CD4-positive, CD25-positive, alpha-beta regulatory T cell (primary cell): ENCODE data around the gene SLC23A2. TPM values are rescaled to one million over a fixed set of nuclear protein-coding genes. Genes with fewer than 3 reads are reported as not detected.

ENCODE experiments used
- ATAC-seq, 2 donors: fragments of 150-1000 bp; cut with Tn5 transposase; one replicate each; pipeline ENCODE4 v1.10.0; 2021; ENCODE audit warnings: low read depth in 2 of 2, moderate number of reproducible peaks in 2 of 2, moderate library complexity in 1 of 2
- DNase-seq, 3 donors: peaks; one replicate each; pipeline versions ENCODE4 v3.0.0 to v3.0.0-alpha.2; 2012 to 2022; ENCODE audit warnings: mixed read lengths in 1 of 3
- H3K27ac ChIP-seq: one replicate; pipeline ENCODE4 v1.7.0; 2013; ENCODE audit warnings: mild to moderate bottlenecking, low read length; ENCODE audit not compliant: insufficient read depth, poor library complexity, severe bottlenecking
- H3K27me3 ChIP-seq: one replicate; pipeline ENCODE4 v1.7.0; 2013; ENCODE audit warnings: low read length; ENCODE audit not compliant: control insufficient read depth, insufficient read depth
- H3K36me3 ChIP-seq: one replicate; pipeline ENCODE4 v1.7.0; 2013; ENCODE audit warnings: mild to moderate bottlenecking, low read length, moderate library complexity; ENCODE audit not compliant: control insufficient read depth, insufficient read depth
- H3K4me1 ChIP-seq: 2 replicates; pipeline ENCODE4 v1.7.0; 2013; ENCODE audit warnings: mild to moderate bottlenecking, low read length; ENCODE audit not compliant: insufficient read depth, control insufficient read depth, poor library complexity, severe bottlenecking
- H3K4me3 ChIP-seq: one replicate; pipeline ENCODE4 v1.7.0; 2013; ENCODE audit warnings: low read depth, mild to moderate bottlenecking, low read length, moderate library complexity
- H3K9me3 ChIP-seq, 2 experiments: 1 replicate in 1 of 2; 2 replicates in 1 of 2; pipeline ENCODE4 v1.7.0; 2013; ENCODE audit warnings: low read length in 2 of 2, mild to moderate bottlenecking in 1 of 2, moderate library complexity in 1 of 2; ENCODE audit not compliant: control insufficient read depth in 2 of 2
- H3K27ac Mint-ChIP-seq, 3 donors: one replicate each; pipeline ENCODE4 v1.8.0; 2020 to 2022; ENCODE audit warnings: mild to moderate bottlenecking in 3 of 3, mixed read lengths in 3 of 3, moderate library complexity in 2 of 3
- H3K27me3 Mint-ChIP-seq: one replicate; pipeline ENCODE4 v1.8.0; 2022; ENCODE audit warnings: mild to moderate bottlenecking, mixed read lengths
- H3K36me3 Mint-ChIP-seq: one replicate; pipeline ENCODE4 v1.8.0; 2020; ENCODE audit warnings: mixed read lengths
- H3K4me1 Mint-ChIP-seq, 4 donors: one replicate each; pipeline ENCODE4 v1.8.0; 2020 to 2022; ENCODE audit warnings: mixed read lengths in 4 of 4, mild to moderate bottlenecking in 1 of 4
- H3K4me3 Mint-ChIP-seq, 4 donors: one replicate each; pipeline ENCODE4 v1.8.0; 2020 to 2022; ENCODE audit warnings: mild to moderate bottlenecking in 4 of 4, mixed read lengths in 4 of 4, moderate library complexity in 3 of 4
- H3K9me3 Mint-ChIP-seq, 7 donors: one replicate each; pipeline ENCODE4 v1.8.0; 2020 to 2022; ENCODE audit warnings: mixed read lengths in 7 of 7, mild to moderate bottlenecking in 3 of 7, moderate library complexity in 2 of 7
- polyA plus RNA-seq, 4 donors: library from polyadenylated mRNA; unstranded; fragments of 300-500 nt; fragmentation: Illumina TruSeq; gene quantifications; one replicate each; pipeline ENCODE4 v1.2.3, GENCODE V29; 2021
- total RNA-seq: library from RNA; stranded (reverse); gene quantifications from one replicate; pipeline ENCODE4 v1.2.3, GENCODE V29; 2022

The SLC23A2 gene
- total and polyA plus RNA-seq, 5 donors from 2014 or later: 3.7 to 19.6 (median 4.7) TPM

GRCh38 chr20:4814696-4815252, 186.5 kb downstream of the SLC23A2 start:
- H3K4me3 ChIP-seq: peak overlapping the region; percentile 80
- H3K36me3 ChIP-seq: peaks cover 4% of the 10 kb centered on the region
- no peaks in the 10 kb centered on the region for H3K27me3 ChIP-seq
- H3K9me3 Mint-ChIP-seq: no peaks in the 10 kb centered on the region
- H3K36me3 Mint-ChIP-seq: peaks cover 8% of the 10 kb centered on the region
- peaks cover 64% of the 10 kb centered on the region for H3K4me1 ChIP-seq
- H3K4me1 Mint-ChIP-seq: peaks cover 16 to 81% (median 59%) of the 10 kb centered on the region in 4 donors
- H3K27ac ChIP-seq: peak overlapping the region; percentile 96
- H3K9me3 ChIP-seq: no peaks in the 10 kb centered on the region
- no peaks in the 10 kb centered on the region for H3K27me3 Mint-ChIP-seq
- DNase-seq: peak; percentile 61 to 83 (median 68)
- H3K27ac Mint-ChIP-seq: peak overlapping the region; percentile 98 to 99 (median 98)
- peak; percentile 44 to 48 for ATAC-seq
- peak overlapping the region; percentile 86 to 99 (median 91) for H3K4me3 Mint-ChIP-seq

GRCh38 chr20:4813863-4814695, 187.2 kb downstream of the SLC23A2 start:
- Histone ChIP-seq H3K27me3 (no peaks in the 10 kb centered on the region), H3K9me3 (no peaks in the 10 kb centered on the region), H3K4me1 (peaks cover 70% of the 10 kb centered on the region), H3K4me3 (peak overlapping the region; percentile 80), H3K36me3 (peaks cover 4% of the 10 kb centered on the region), H3K27ac (peak overlapping the region; percentile 96)
- no peaks in the 10 kb centered on the region for H3K27me3 Mint-ChIP-seq
- H3K36me3 Mint-ChIP-seq: peaks cover 8% of the 10 kb centered on the region
- ATAC-seq: peak; percentile 58 to 60
- peak; percentile 38 to 92 (median 72) for DNase-seq
- H3K27ac Mint-ChIP-seq: peak overlapping the region; percentile 98 to 99 (median 98)
- H3K9me3 Mint-ChIP-seq: no peaks in the 10 kb centered on the region
- H3K4me3 Mint-ChIP-seq: peak overlapping the region; percentile 86 to 99 (median 91)
- H3K4me1 Mint-ChIP-seq: peaks cover 16 to 83% (median 60%) of the 10 kb centered on the region in 4 donors

- Mint-ChIP-seq H3K36me3 (peaks cover 8% of the 10 kb centered on the region), H3K4me1 (peaks cover 16 to 87% (median 59%) of the 10 kb centered on the region in 4 donors)
- H3K27ac ChIP-seq: peak overlapping the region; percentile 96
Measured at GRCh38 chr20:4813076-4813862, 188.0 kb downstream of the SLC23A2 start.

GRCh38 chr20:4812641-4813075, 188.7 kb downstream of the SLC23A2 start:
- peaks cover 70% of the 10 kb centered on the region for H3K4me1 ChIP-seq
- no peaks in the 10 kb centered on the region for H3K9me3 Mint-ChIP-seq
- H3K27ac Mint-ChIP-seq: peak overlapping the region; percentile 97 to 99 (median 98)
- H3K36me3 Mint-ChIP-seq: peaks cover 11% of the 10 kb centered on the region
- ATAC-seq (no peak), DNase-seq (peak in 1 of 3 donors; percentile 23)
- peak overlapping the region; percentile 96 for H3K27ac ChIP-seq
- H3K4me3 ChIP-seq: peak overlapping the region; percentile 55
- H3K4me3 Mint-ChIP-seq: peak overlapping the region; percentile 75 to 86 (median 84)
- no peaks in the 10 kb centered on the region for H3K27me3 Mint-ChIP-seq
- no peaks in the 10 kb centered on the region for H3K9me3 ChIP-seq
- no peaks in the 10 kb centered on the region for H3K27me3 ChIP-seq
- H3K36me3 ChIP-seq: peaks cover 4% of the 10 kb centered on the region
- peaks cover 16 to 87% (median 59%) of the 10 kb centered on the region in 4 donors for H3K4me1 Mint-ChIP-seq

More at GRCh38 chr20:4813076-4813862, 188.0 kb downstream of the SLC23A2 start:
- no peaks in the 10 kb centered on the region for H3K27me3 Mint-ChIP-seq
- peaks cover 70% of the 10 kb centered on the region for H3K4me1 ChIP-seq
- H3K4me3 Mint-ChIP-seq: peak overlapping the region; percentile 86 to 99 (median 91)
- H3K9me3 ChIP-seq: no peaks in the 10 kb centered on the region
- H3K27me3 ChIP-seq: no peaks in the 10 kb centered on the region
- H3K36me3 ChIP-seq: peaks cover 4% of the 10 kb centered on the region
- H3K4me3 ChIP-seq: peak overlapping the region; percentile 80
- ATAC-seq (no peak), DNase-seq (peak in 1 of 3 donors; percentile 24)
- H3K27ac Mint-ChIP-seq: peak overlapping the region; percentile 98 to 99 (median 98)
- no peaks in the 10 kb centered on the region for H3K9me3 Mint-ChIP-seq

- no peaks in the 10 kb centered on the region for H3K9me3 Mint-ChIP-seq
- peaks cover 16 to 82% (median 58%) of the 10 kb centered on the region in 4 donors for H3K4me1 Mint-ChIP-seq
- peak overlapping the region; percentile 96 for H3K27ac ChIP-seq
- H3K9me3 ChIP-seq: no peaks in the 10 kb centered on the region
- peak overlapping the region; percentile 97 to 99 (median 98) for H3K27ac Mint-ChIP-seq
- no peaks in the 10 kb centered on the region for H3K27me3 ChIP-seq
- peak overlapping the region; percentile 55 for H3K4me3 ChIP-seq
- H3K4me1 ChIP-seq: peaks cover 70% of the 10 kb centered on the region
- peak overlapping the region; percentile 75 to 86 (median 84) for H3K4me3 Mint-ChIP-seq
- DNase-seq (no peak), ATAC-seq (no peak)
- peaks cover 8% of the 10 kb centered on the region for H3K36me3 Mint-ChIP-seq
- H3K36me3 ChIP-seq: no peaks in the 10 kb centered on the region
- H3K27me3 Mint-ChIP-seq: no peaks in the 10 kb centered on the region
Measured at GRCh38 chr20:4812216-4812615, 189.1 kb downstream of the SLC23A2 start.

GRCh38 chr20:4811661-4812181, 189.6 kb downstream of the SLC23A2 start:
- Histone ChIP-seq H3K27ac (peak overlapping the region; percentile 96), H3K36me3 (no peaks in the 10 kb centered on the region), H3K27me3 (no peaks in the 10 kb centered on the region), H3K4me1 (peaks cover 70% of the 10 kb centered on the region), H3K9me3 (no peaks in the 10 kb centered on the region), H3K4me3 (peak overlapping the region; percentile 55)
- DNase-seq: peak; percentile 32 to 90 (median 74)
- Mint-ChIP-seq H3K4me3 (peak overlapping the region; percentile 75 to 86 (median 84)), H3K9me3 (no peaks in the 10 kb centered on the region), H3K27ac (peak overlapping the region; percentile 97 to 99 (median 98)), H3K36me3 (peaks cover 7% of the 10 kb centered on the region), H3K4me1 (peaks cover 19 to 80% (median 56%) of the 10 kb centered on the region in 4 donors), H3K27me3 (no peaks in the 10 kb centered on the region)
- ATAC-seq: peak; percentile 44 to 68

GRCh38 chr20:4811257-4811656, 190.1 kb downstream of the SLC23A2 start:
- Histone ChIP-seq H3K9me3 (no peaks in the 10 kb centered on the region), H3K27ac (peak overlapping the region; percentile 96), H3K4me3 (peak overlapping the region; percentile 55), H3K27me3 (no peaks in the 10 kb centered on the region), H3K4me1 (peaks cover 70% of the 10 kb centered on the region), H3K36me3 (no peaks in the 10 kb centered on the region)
- Mint-ChIP-seq H3K27ac (peak overlapping the region; percentile 97 to 99 (median 98)), H3K4me3 (peak overlapping the region; percentile 75 to 86 (median 84)), H3K9me3 (no peaks in the 10 kb centered on the region), H3K4me1 (peaks cover 22 to 80% (median 55%) of the 10 kb centered on the region in 4 donors), H3K36me3 (peaks cover 7% of the 10 kb centered on the region), H3K27me3 (no peaks in the 10 kb centered on the region)
- DNase-seq (no peak), ATAC-seq (no peak)
